Measurements from ENCODE around the gene RASL10A.

Gene RASL10A

DNA sequence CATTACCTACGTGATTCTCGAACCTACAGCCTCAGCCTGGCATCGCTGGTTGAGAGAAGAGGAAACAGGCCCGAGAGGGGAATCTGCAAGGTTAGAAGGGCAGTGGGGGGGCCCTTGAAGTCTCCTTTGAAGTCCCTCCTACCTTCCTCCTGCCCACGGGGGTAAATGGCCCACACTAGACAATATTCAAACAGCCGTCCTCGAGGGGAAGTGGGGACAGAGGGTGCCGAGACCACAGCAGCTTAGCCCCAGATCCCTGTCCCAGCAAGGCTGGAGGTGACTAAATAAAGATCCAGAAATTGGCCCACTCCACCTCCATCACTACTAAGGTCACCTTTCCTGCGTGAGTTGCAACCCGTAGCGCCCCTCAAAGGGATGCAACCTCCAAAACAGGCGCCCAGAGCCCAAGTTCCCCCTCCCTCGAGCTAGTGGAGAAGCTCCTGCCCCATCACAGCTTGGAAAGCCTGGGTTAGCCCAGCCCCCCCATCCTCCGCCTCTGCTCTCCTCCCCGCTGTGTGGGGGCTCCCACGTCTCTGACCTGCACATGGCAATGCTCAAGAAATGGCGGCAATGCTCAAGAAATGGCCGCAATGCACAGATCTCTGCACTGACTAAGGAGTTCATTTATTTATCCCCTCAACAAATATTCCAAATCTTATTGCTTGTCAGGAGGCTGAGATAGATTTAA, 788 bp upstream of the RASL10A start:
- no peak for DNase-seq

DNA sequence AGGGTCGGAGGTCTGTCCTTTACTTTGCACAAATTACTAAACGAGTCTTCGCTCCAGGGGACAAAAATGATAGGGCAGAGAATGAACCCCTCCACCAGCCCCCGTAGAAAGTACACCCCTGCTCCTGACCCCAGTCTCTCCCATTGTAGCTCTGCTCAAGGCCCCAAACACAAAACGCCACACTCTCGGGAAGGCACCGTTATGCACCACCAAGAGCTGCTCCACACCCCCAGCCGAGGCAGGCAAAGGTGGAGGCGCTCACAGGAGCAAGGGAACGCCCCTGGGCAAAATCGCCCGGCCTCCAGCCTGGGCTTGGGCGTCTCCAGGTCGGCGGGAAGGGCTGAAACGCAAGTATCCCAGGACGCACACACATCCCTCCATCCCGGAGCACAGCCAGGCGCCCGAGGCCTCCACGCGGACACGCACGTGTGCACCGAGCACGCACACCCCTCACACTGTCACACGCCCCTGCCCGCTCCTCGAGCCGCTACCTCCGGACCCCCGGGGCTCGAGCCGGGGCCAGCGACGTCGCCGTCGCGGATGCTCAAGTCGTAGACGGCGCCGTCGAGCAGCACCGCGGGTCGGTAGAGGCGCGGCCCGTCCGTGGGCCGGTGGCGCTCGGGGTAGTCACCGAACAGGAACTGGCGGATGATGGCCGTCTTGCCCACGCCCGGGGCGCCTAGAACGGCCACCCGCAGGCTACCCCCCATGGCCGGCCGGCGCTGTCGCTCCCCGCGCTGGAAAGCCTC, 786 bp downstream of the RASL10A start:
- no peak for DNase-seq

DNA sequence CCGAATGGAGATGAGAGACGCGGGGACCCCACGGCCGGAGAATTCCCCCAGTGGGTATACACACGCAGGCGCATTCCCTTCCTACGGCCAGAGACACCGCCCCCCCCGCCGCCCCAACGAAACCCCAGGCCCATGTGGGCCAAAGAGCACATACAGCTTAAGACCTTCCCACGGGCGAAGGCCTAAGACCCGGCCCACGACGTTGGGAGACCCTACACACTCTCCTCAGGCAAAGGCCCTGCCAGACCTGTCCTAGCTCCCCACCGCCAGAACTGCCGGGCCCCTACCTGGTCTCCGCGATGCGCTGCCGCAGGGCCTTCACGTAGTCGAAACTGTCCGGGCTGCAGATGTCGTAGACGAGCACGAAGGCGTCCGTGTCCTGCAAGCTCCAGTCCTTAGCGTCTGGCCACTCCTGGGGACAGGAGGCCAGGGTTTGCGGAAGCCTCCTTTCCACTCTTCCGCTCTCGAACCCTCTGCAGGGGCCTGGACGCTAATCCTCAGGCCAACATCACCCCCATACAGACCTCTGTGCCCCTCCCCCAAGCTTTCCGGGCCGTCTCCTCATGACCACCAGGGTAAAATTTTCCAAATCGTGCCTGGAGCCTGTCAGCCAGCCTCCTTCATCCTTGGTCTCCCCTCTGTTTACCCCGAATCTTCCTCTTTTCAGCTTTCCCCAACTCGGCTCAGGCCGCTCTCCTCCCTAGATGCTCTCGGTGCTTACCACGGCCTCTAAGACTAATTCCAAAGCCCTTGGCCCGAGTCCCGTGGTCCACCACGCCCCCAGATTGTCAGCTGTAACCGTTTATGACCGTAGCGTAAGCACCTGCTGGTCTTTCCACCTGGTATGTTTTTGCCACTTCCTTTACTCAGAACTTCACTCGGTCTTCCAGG, 1.7 kb downstream of the RASL10A start:
- no peak for DNase-seq

DNA sequence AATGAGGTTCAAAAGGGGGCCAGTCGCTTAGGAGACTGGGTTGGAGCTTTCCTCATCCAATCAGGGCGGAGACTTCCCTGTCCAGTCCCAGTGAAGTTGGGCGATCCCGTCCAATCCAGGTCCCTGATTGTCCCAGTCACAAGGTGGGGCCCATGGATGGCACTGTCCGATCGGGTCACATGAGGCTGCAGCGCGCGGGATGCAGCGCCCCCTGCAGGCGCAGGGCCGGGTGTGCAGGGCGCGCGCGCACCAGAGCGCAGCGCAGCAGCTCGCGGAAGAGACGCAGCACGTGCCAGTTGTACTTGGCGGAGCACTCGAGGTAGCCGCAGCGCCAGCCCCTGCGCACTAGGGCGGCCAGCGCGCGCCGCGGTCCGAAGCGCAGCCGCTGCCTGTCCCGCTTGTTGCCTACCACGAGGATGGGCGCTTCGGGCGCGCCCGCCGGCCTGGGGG, 2.3 kb downstream of the RASL10A start:
- no peak for DNase-seq

DNA sequence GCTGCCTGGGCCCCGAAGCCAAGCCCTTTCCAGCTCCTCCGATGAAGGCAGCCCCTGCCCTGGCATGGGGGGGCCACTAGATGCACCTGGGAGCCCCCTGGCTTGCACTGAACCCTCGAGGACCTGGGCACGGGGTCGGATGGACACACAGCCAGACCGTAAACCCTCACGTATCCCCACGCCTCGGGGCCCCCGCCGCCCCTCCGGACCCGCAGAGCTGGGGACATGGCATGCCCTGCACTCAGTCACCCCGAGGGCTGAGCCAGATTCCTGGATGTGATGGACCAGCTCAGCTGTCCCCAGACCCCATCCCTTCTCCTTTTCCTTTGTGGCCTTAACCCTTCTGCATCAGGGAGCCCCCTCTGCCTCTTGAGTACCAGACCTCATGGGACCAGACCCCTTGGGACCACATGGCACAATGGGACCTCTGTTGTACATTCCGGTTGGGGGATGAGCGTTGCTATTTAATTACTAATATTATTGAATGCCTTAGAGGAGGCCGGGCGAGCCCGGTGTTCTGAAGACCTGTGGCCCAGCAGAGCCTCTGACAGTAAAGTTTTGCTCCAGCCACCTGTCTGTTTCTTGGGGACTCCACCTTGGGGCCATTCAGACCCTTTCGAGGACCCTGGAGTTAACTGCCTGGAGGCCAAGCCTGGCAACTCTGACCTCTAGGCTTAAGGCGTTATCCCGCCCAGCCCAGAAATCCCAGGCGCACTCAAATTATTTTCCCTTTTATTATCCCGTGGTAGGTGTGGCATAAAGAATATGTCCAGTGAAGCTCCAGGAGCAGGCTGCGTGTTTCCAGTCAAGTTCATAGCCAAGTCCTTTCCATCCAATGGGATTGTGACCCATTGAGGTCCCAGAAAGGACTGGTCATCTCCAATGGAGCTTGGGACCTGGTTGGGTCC, 3.0 kb downstream of the RASL10A start:
- DNase-seq, result no peak

DNA sequence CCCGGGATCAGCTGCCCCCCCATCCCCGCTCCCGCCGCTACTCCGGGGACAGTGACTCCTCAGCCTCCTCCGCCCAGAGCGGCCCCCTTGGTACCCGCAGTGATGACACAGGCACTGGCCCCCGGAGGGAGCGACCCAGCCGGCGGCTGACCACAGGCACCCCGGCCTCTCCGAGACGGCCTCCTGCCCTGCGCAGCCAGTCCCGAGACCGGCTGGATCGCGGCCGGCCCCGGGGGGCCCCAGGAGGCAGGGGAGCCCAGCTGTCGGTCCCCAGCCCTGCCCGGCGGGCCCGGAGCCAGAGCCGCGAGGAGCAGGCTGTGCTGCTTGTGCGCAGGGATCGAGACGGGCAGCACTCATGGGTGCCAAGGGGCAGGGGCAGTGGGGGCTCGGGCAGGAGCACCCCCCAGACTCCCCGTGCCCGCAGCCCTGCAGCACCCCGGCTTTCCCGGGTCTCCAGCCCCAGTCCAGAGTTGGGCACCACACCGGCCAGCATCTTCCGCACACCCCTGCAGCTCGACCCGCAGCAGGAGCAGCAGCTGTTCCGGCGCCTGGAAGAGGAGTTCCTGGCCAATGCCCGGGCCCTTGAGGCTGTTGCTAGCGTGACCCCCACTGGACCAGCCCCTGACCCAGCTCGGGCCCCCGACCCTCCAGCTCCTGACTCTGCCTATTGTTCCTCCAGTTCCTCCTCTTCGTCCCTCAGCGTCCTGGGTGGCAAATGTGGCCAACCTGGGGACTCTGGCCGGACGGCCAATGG, 3.9 kb downstream of the RASL10A start:
- DNase-seq, result no peak

DNA sequence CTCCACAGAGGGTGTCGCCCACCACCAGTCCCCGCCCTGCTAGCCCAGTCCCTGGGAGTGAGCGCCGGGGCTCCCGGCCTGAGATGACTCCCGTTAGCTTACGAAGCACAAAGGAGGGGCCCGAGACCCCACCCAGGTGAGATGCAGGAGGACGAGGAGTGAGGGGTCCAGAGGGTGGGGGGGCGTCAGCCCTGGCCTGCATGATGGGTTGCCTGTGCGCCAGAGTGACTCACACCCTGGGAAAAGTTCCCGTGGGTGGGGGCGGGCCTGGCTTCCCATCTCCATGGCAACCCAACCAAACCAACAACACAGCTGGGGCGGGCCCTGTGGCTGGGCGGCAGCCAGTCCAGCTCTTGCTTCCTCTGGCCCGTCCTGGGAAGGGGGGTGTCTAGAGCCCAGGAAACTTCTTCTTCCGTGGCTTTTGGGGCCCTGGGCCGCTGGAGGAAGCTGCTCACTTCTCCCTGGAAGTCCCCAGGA, 4.6 kb downstream of the RASL10A start:
- no peak for DNase-seq

DNA sequence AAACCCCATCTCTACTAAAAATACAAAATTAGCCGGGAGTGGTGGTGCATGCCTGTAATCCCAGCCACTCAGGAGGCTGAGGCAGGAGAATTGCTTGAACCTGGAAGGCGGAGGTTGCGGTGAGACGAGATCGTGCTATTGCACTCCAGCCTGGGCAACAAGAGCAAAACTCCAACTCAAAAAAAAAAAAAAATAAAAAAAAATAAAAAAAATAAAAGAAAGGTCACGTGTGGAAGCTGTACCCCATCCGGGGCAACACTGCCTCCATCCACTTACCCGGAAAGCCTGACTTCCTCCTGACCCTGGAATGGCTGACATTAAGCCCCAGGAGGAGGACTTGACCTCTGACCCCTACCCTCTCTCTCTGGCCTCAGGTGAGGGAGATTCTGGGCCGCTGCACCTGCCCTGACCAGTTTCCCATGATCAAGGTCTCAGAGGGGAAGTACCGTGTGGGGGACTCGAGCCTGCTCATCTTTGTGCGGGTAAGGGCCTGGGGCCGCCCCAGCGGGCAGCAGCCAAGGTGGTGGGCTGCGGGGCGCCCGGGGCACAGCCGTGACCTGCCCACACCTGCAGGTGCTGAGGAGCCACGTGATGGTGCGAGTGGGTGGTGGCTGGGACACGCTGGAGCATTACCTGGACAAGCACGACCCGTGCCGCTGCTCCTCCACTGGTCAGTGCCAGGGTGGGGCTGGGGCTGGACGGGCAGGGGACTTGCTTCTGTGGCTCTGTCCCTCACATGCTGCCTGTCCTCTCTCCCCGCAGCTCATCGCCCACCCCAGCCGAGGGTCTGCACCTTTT, 5.2 kb downstream of the RASL10A start:
- DNase-seq, result no peak

DNA sequence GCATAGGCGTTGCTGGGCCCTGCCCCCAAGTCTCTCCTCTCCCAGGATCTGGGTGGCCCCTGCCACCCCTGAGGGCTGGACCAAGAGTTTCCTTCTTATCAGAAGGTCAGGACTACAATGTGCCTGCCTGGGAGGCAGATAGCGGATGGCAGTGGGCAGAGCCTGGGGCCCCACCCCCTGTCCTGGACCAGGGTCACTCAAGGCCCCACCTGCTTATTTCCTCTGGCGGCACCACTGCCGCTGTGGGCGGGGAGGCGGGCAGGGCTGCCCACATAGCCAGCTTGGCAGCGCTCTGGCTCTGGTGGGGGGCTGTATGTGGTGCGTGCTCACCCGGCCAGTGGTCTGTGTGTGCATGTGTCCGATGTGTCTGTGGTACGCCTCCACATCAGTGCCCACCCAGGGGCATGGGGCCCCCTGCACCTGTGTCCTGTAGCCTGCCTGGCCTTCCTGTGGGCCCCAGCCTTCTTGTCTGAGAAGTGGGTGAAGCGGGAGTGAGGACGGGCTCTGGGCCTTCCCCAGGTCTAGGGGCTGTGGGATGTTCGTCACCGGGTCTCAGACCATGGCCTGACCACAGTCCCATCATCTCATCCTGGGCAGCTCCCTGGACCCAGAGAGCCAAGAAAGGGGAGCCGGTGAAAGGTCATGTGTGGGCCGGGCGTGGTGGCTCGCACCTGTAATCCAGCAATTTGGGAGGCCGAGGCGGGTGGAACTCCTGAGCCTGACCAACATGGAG, 6.0 kb downstream of the RASL10A start:
- DNase-seq, result no peak

DNA sequence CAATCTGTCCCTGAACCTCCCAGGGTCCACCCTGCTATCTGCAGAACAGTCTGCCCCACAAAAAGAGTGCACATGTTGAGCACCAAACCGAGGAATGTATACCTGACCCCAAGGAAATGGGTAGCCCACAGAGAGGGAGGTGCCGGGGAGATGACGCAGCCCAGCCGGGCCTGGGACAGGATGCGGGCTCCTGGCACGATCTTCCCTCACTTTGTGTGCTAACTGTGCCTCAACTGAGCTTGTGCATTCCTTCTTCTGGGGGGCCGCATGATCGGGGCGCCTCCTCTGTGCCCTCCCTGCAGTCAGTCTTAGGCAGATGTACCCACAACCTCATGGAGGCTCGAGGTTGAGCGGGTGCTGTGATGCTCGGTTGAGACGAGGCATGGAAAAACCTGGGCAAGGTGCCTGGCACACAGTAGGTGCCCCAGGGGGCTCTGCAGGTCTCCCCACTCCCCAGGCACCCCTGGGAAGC, 6.7 kb downstream of the RASL10A start:
- no peak for DNase-seq

DNA sequence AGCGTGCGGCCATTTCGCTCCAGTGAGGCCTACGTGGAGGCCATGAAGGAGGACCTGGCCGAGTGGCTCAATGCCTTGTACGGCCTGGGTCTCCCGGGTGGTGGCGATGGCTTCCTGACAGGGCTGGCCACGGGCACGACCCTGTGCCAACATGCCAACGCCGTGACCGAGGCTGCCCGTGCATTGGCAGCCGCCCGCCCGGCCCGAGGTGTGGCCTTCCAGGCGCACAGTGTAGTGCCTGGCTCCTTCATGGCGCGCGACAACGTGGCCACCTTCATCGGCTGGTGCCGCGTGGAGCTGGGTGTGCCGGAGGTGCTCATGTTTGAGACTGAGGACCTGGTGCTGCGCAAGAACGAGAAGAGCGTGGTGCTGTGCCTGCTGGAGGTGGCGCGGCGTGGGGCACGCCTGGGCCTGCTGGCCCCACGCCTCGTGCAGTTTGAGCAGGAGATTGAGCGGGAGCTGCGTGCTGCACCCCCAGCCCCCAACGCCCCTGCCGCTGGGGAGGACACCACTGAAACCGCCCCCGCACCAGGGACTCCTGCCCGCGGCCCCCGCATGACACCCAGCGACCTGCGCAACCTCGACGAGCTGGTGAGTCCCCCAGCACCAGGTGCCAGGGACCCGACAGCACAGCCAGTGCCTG, 7.2 kb downstream of the RASL10A start:
- DNase-seq, result no peak

DNA sequence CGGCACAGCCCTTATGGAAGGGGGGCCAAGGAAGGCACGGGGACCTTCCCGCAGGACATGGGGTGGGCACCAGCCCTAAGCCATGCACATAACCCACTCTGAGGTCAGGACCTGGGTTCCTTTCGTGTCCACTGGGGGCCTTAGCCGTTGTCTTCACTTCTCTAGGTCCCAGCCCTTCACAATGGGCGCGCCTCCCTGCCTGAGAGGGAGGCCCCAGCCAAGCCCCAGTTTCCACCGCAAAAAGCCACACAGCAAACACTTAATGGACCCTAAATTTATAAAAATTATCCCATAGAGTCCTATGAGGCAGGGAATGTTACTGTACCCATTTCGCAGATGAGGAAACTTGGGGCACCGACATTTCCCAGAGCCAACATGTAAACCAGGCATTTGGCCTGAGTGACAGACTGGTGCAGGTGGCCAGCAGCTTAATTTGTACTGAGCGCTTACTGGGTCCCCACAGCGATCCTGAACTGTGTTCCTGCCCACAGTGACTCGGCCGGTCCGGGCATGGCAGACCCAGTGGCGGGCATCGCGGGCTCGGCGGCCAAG, 7.8 kb downstream of the RASL10A start:
- DNase-seq, result no peak

DNA sequence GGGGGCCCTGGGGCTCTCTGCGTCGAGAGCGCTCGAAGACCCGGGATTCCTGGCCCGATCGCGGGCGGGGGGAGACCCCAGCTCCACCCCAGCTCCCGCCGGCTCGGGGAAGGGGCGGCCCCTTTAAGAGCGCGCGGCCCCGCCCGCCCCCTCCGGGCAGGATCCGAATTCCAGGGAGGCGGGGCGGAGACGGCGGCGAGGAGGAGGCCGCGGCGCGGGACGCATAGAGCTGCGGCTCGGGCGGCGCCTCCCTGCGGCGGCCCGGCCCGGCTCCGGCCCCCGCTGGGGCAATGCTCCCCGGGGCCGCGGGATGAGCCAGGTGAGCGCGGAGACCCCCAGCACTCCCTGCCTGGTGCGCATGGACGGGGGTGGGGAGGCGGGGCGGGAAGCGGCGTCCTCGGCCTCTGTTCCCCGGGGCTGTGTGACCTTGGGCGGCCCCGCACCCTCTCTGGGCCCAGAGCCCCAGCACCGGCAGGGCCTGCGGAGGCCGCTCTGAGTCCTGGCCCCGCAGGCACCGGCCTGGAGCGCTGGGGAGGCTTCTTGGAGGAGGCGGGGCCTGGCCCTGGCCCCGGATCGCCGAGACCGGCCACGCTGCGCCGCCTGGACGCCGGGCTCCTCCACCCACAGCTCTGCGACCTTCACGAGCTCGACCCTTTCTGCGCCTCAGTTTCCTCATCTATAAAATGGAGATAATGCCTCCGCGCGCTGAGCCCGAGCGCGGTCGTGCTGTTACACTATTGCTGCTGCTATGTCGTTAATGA, 8.5 kb downstream of the RASL10A start:
- DNase-seq, result no peak

DNA sequence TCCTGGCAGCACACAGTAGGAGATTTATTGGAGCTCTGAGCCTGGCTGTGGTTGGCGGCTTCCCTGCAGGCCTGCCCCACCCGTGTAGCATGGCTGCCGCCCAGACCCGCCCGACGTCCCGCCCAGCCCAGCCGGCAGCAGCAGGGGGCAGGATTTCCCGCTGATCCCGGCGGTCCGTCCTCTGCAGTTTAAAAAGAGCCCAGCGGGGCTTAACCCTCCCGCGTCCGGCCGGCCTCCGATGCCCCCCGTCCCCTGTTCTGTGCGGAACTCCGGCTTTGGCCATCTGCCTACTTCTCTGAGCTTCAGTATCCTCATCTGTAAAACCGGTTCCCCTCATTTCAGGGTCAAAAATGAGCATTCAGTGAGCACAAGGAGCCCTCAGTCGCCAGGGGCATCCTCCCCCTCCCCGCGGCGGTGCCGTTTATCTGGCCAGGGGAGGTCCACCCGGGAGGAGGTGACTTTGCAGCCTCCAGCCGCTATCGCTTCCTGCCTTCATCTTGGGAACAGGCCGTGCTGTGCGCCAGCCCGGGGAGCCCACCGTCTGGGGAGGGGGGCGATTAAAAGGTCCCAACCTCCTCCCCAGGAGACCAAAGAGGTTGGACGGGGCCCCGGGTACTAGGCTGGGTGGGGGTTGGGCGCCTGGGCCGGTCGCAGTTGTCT, 9.2 kb downstream of the RASL10A start, which contains the start of gene GAS2L1:
GAS2L1 (plus strand) TSS at position 476 of the 660 bp plus-strand sequence. CDS start 1,456 bp downstream, outside the sequence.
- DNase-seq, result no peak

DNA sequence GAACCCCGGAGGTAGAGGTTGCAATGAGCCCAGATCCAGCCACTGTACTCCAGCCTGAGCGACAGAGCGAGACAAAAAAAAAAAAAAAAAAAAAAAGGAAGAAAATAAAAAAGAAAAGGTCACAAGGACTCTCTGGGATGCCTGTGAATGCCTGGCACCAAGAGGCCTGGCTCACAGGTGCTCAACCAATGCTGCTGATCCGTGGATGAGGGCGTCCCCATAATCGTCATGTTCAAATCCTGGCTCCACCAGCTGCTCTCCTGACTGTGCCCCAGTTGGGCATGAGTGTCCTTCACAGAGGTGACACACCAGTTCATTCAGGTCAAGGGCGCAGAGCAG, 9.7 kb downstream of the RASL10A start:
- no peak for DNase-seq

DNA sequence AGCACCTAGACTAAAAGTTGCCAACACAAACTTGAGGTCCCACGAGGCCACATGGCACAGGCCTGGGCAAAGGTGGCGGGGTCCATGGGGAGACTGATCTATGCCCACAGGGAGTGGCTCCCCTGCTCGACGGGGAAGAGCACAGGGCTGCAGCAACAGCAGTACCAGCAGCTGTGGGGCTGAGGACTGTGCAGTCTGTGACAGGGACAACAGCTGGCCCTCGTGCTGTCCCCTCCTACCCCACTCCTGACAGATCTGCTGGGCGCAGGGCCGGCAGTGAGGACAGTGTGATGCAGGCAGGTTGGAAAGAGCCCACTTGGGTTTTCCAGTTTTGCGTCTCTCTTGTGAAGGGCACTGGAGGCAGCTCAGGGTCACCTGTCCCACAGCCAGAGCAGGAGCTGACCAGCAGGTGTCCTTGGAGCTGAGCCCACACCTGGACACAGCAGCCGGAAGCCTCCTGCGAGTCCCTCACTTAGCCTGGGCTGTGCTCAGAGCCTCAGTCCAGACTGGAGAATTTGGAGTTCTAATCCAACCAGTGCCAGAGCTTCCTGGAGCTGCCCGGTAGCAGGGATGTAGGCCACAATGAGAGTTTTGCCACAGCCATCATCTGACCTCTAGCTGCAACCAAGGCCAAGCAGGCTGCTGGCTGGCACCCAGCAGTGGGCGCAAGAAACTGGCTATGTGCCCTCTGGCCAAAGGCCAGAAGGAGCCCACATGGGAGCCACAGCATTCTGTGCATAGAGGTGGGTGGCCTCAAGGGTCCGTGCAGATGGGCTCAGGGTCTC, 12.6 kb downstream of the RASL10A start:
- DNase-seq, result no peak

DNA sequence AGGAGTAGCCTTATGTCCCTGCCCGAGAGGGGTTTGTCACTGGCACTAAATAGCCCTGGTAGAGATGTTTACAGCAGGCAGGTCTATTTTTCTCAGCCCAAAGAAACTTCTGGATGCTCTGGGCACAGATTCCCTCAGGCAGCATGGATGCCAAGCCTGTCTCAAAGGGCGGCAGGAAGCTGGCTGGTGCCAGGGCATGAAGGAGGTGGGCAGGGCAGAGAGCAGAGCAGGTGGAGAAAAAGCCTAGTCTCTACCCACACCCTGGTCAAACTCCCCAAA, 13.2 kb downstream of the RASL10A start:
- no peak for DNase-seq
